GM19467 (cell line): ENCODE results near the gene ODF4.
"Not testable (repeated sequence)": the region's sequence is repeated elsewhere in the genome, so short reads cannot be mapped to it uniquely, and the experiment has no call there.

ENCODE experiments used
- ATAC-seq: cut with Tn5 transposase; IDR thresholded peaks from one replicate; pipeline ENCODE4 v1.9.1; 2021; ENCODE audit warnings: mild to moderate bottlenecking, moderate library complexity; ENCODE audit not compliant: unreplicated experiment

Gene ODF4

GRCh38 chr17:8324923-8325322 is 14.7 kb upstream of the ODF4 start:
- ATAC-seq: no peak

- no peak for ATAC-seq
Observed at GRCh38 chr17:8326511-8327302, 12.9 kb upstream of the ODF4 start.

GRCh38 chr17:8327303-8327649 is 12.4 kb upstream of the ODF4 start:
- no peak for ATAC-seq

- no peak for ATAC-seq
Observed at GRCh38 chr17:8332128-8332527, 7.5 kb upstream of the ODF4 start.

GRCh38 chr17:8332688-8333087 is 7.0 kb upstream of the ODF4 start:
- ATAC-seq: no peak

- no peak for ATAC-seq
Observed at GRCh38 chr17:8333281-8333680, 6.4 kb upstream of the ODF4 start.

- ATAC-seq: no peak
Observed at GRCh38 chr17:8337802-8338752, 1.6 kb upstream of the ODF4 start.

GRCh38 chr17:8338753-8339140 is 893 bp upstream of the ODF4 start:
- no peak for ATAC-seq

GRCh38 chr17:8341456-8341855 is 1.8 kb downstream of the ODF4 start:
- no peak for ATAC-seq

GRCh38 chr17:8345052-8345690 is 5.5 kb downstream of the ODF4 start:
- no peak for ATAC-seq

GRCh38 chr17:8345951-8346665 is 6.5 kb downstream of the ODF4 start:
- ATAC-seq: no peak

- ATAC-seq: not testable (repeated sequence)
Observed at GRCh38 chr17:8347001-8347400, 7.4 kb downstream of the ODF4 start.

- no peak for ATAC-seq
Observed at GRCh38 chr17:8350339-8350738, 10.7 kb downstream of the ODF4 start.

- ATAC-seq: no peak
Observed at GRCh38 chr17:8353736-8354135, 14.1 kb downstream of the ODF4 start.

GRCh38 chr17:8354236-8354635 is 14.6 kb downstream of the ODF4 start:
- no peak for ATAC-seq

GRCh38 chr17:8357910-8358309 is 18.3 kb downstream of the ODF4 start:
- ATAC-seq: no peak

- no peak for ATAC-seq
Observed at GRCh38 chr17:8359769-8360168, 20.1 kb downstream of the ODF4 start.

- ATAC-seq: no peak
Observed at GRCh38 chr17:8360260-8360659, 20.6 kb downstream of the ODF4 start.

GRCh38 chr17:8360751-8361150 is 21.1 kb downstream of the ODF4 start:
- ATAC-seq: no peak

GRCh38 chr17:8362651-8363332 is 23.2 kb downstream of the ODF4 start:
- no peak for ATAC-seq
